Effector CD8-positive, alpha-beta T cell (primary cell): ENCODE measurements around the gene HMCN1.
"Not testable (repeated sequence)": the region's sequence is repeated elsewhere in the genome, so short reads cannot be mapped to it uniquely, and the experiment has no call there.

Source experiments
- DNase-seq: peaks from one replicate; lab custom pipeline; 2025; lab: John Stamatoyannopoulos, UW

Gene HMCN1

DNA sequence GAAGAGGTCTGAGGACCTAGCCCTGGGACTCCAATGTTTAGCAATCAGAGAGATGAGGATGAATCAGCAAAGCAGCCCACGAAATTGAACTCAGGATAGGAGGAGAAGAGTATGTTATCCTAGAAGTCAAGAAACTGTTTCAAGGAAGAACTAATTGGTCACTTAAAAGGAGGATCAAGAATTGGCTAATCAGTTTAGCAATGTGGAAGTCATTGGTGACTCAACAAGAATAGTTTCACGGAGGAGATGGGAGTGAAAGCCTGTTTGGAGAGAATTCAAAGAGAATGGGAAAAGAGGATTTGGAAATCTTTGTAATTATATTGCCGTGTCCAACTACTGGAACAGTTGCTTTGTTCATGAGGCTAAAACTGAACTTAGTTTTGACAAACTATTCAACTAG is 7.4 kb downstream of the HMCN1 start:
- no peak for DNase-seq

- no peak for DNase-seq
These were observed 8.2 kb downstream of the HMCN1 start for GRCh38 chr1:185742403-185742802.

GRCh38 chr1:185745165-185745564 is 11.0 kb downstream of the HMCN1 start:
- no peak for DNase-seq

GRCh38 chr1:185759061-185759460 is 24.9 kb downstream of the HMCN1 start:
- no peak for DNase-seq

- no peak for DNase-seq
These were observed 27.6 kb downstream of the HMCN1 start for GRCh38 chr1:185761841-185762240.

- no peak for DNase-seq
These were observed 33.4 kb downstream of the HMCN1 start for GRCh38 chr1:185767508-185768120.

- no peak for DNase-seq
These were observed 34.2 kb downstream of the HMCN1 start for GRCh38 chr1:185768371-185768770.

- DNase-seq: no peak
These were observed 34.9 kb downstream of the HMCN1 start for GRCh38 chr1:185769136-185769535.

- DNase-seq: no peak
These were observed 40.2 kb downstream of the HMCN1 start for GRCh38 chr1:185774394-185774793.

DNA sequence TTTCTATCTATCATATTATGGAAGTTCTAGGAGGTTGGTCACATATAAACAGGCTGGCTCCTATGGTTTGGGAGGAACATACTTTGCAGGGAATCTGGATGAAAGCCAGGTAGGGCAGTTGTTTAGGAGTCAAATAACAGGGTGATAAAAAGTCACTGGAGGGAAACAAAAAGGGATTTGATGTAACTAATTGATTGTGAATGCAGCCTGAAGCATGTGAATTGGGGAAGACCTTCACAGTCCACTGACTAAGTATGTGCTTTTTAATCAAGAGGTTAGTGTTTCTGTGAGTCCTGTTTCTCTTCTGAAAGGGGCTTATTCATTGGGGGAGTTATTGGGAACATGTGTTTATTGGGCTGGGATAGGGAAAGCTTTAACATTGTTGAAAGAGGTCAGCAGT is 41.3 kb downstream of the HMCN1 start:
- no peak for DNase-seq

DNA sequence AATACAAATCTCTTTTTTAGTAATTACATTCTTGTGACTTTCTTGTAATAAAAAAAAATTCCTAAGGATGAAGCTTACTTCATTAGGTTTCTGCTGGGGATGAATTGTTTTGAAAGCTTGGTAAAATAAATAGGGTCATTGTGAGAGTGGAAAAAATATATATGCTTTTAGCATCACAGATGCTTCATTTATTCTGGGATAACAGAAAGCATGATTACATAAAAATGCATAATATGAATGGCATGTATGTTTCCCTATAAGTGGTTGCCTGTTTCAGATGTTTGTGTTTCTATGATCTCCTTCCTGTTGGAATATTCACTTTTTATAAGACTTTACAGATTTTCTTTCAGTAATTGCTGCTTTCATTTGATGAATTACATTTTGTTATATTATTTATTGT is 42.3 kb downstream of the HMCN1 start:
- no peak for DNase-seq

- DNase-seq: not testable (repeated sequence)
These were observed 49.7 kb downstream of the HMCN1 start for GRCh38 chr1:185783860-185784259.

DNA sequence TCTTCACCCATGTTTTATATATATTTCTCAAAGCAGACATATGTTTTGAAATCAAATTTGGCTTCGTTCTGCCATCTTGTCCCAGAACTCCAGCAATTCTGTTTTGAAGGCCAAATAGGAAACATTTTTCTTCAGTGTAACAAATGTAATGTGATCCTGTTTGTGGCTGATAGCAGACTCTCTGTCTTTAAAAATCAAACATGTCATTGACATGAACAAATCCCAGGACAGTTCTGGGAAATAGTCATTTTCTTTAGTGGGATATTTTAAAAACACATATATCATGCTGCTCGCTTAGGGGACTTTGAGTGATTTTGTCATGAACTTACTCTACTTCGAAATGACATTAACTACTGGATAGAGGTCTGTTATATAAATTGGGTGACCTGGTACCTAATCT is 51.4 kb downstream of the HMCN1 start:
- no peak for DNase-seq

GRCh38 chr1:185786524-185786923 is 52.3 kb downstream of the HMCN1 start:
- no peak for DNase-seq

GRCh38 chr1:185787238-185787637 is 53.0 kb downstream of the HMCN1 start:
- no peak for DNase-seq

GRCh38 chr1:185788386-185788785 is 54.2 kb downstream of the HMCN1 start:
- DNase-seq: no peak

GRCh38 chr1:185789501-185790193 is 55.5 kb downstream of the HMCN1 start:
- no peak for DNase-seq

DNA sequence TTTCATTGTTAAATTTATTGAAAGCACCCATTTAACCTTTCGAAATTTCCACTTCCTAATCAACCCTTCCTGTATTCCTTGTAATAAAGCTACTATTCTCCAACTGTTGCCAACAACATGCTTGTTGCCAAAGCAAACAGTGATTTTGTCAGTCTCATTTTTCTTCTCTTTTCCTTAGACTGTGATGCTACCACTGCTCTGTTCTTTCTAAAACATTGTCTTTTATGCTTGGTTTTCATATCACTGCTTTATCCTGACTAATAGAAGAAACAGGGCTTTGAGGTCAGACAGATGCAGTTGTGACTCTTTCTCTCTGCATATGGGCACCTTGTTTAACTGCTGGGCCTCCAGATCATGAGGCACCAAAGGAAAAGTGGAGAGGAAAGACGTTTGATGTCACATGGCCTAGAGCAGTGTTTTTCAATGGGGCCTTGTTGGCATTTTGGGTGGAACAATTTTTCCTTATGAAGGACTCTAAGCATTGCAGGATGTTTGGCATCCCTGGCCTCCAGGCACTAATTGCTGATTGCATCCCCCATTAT is 56.1 kb downstream of the HMCN1 start:
- no peak for DNase-seq

GRCh38 chr1:185792040-185792439 is 57.8 kb downstream of the HMCN1 start:
- DNase-seq: no peak

DNA sequence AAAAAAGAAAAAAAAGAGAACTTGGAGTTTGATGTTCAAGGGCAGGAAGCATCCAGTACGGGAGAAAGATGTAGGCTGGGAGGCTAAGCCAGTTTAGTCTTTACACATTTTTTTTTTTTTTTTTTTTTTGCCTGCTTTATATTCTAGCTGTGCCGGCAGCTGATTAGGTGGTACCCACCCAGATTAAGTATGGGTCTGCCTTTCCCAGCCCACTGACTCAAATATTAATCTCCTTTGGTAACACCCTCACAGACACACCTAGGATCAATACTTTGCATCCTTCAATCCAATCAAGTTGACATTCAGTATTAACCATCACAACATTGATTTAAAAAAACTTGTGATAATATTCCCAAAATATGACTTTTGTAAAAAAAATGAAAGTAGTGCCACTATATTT is 60.3 kb downstream of the HMCN1 start:
- DNase-seq: not testable (repeated sequence)

DNA sequence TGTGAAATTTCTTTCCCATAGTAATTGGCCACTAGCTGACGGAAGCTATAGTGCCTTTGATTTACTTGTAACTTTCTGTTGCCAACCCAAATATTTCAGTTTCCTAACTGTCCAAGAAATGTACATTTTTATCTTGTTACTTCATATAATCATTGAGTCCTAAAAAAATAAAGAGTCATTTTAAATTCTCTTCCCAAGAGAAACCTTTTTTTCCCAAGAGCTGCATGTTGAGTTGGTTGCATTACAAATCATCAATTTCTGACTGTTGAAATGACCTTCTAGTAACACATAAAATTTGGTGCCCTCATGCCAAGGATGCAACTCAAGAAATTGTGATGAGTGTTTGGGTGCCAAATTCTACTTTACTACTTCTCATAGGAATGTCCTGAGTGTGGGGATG is 61.0 kb downstream of the HMCN1 start:
- DNase-seq: no peak

DNA sequence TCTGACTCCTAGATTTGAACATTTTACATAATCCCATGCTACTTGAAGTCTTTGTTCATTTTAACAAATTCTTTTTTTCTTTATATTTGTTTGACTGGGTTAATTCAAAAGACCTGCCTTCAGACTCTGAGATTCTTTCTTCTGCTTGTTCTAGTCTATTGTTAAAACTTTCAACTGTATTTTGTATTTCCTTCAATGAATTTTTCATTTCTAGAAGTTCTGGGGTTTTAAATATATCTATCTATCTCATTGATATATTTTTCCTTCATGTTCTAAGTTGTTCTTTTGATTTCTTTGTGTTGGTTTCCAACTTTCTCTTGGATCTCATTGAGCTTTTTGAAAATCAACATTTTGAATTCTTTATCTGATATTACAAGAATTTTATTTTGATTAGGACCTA is 64.3 kb downstream of the HMCN1 start:
- DNase-seq: no peak

DNA sequence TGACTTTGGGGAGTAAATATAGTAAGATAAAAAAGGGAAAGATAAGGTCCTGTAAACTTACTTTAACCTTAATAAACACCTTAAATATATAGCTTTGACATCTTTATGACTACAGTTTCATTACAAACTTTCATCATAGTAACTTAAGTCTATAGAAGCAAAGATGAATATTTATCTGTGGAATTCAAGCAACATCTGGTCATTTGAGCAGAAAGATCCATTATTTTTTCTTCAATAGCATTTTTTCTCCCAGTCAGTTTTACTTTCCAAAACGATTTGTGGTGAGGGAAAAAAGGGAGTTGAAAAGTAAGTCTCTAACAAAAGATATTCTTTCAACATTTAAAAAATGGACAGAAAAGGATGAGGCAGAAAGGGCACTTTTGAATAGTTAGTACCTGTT is 69.0 kb downstream of the HMCN1 start:
- DNase-seq: no peak

DNA sequence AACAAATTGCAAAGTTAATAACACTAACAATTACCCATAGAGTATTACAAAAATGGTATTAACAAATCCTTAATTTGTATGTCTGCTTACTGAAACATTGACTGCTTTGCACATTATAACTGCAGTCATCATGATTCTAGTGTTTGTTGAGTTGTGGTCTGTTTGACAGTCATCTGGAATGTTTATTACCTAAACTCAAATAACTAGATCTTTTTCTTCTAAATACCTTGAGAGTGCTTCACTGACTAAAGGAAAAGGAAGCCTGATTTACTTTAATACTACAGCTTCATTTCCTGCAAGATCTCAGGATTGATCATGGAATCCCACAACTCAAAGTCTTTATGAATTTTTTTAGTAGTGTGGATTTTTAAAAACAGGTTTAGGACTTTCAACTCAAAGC is 70.0 kb downstream of the HMCN1 start:
- DNase-seq: no peak
